T-helper 17 cell (primary cell): Measurements from ENCODE around the gene BCDIN3D. TPM values are rescaled to one million over a fixed set of nuclear protein-coding genes. Genes with fewer than 3 reads are reported as not detected.

Source experiments
- ATAC-seq: fragments of 150-1000 bp; cut with Tn5 transposase; 2 replicates; pipeline ENCODE4 v1.10.0; 2021; ENCODE audit warnings: mild to moderate bottlenecking, moderate library complexity
- DNase-seq, 3 donors: peaks; one replicate each; pipeline versions ENCODE4 v3.0.0 to v3.0.0-alpha.2; 2020 to 2021
- H3K9me3 ChIP-seq: one replicate; pipeline ENCODE4 v1.7.0; 2013; ENCODE audit warnings: low read length, mild to moderate bottlenecking; ENCODE audit not compliant: control insufficient read depth, poor library complexity, severe bottlenecking
- H3K27ac Mint-ChIP-seq: one replicate; pipeline ENCODE4 v1.8.0; 2022; ENCODE audit warnings: mild to moderate bottlenecking, moderate library complexity, mixed read lengths
- H3K27me3 Mint-ChIP-seq: one replicate; pipeline ENCODE4 v1.8.0; 2022; ENCODE audit warnings: mixed read lengths
- H3K36me3 Mint-ChIP-seq: one replicate; pipeline ENCODE4 v1.8.0; 2022; ENCODE audit warnings: low read depth, mixed read lengths
- H3K4me1 Mint-ChIP-seq: one replicate; pipeline ENCODE4 v1.8.0; 2022; ENCODE audit warnings: mild to moderate bottlenecking, mixed read lengths
- H3K4me3 Mint-ChIP-seq: one replicate; pipeline ENCODE4 v1.8.0; 2022; ENCODE audit warnings: mild to moderate bottlenecking, moderate library complexity, mixed read lengths
- total RNA-seq, 4 donors: library from RNA in 2 of 4; stranded (reverse) in 2 of 4; gene quantifications; one replicate each; pipeline ENCODE4 v1.2.3 and lab custom pipeline; 2022 to 2026

BCDIN3D gene
- total RNA-seq: 1 to 10 TPM; 3.6 to 4.9 TPM
- total RNA-seq (lab: John Stamatoyannopoulos, UW): 5.3 to 21.8 reads per million in 2 donors

GRCh38 chr12:49842519-49843352 lies at the start of gene BCDIN3D:
Gene BCDIN3D, minus strand, starts transcription at chr12:49843106. Its CDS starts 19 bp downstream, at chr12:49843087.
- H3K36me3 Mint-ChIP-seq: no peaks in the 10 kb centered on the region
- no peaks in the 10 kb centered on the region for H3K27me3 Mint-ChIP-seq
- DNase-seq (peak; percentile 86 to 90 (median 89)), ATAC-seq (peak; percentile 94)
- H3K9me3 ChIP-seq: no peaks in the 10 kb centered on the region
- H3K4me3 Mint-ChIP-seq: peak within 1 kb of the TSS; percentile 92
- H3K4me1 Mint-ChIP-seq: peaks cover 30% of the 10 kb centered on the region
- peak within 1 kb of the TSS; percentile 95 for H3K27ac Mint-ChIP-seq

GRCh38 chr12:49892084-49892731 lies 49.3 kb upstream of the BCDIN3D start:
- no peak for DNase-seq
- H3K9me3 ChIP-seq: no peaks in the 10 kb centered on the region
- Mint-ChIP-seq H3K4me1 (peaks cover 4% of the 10 kb centered on the region), H3K4me3 (no peak overlapping the region), H3K36me3 (no peaks in the 10 kb centered on the region), H3K27me3 (peaks cover 35% of the 10 kb centered on the region), H3K27ac (no peak overlapping the region)
- ATAC-seq: no peak

GRCh38 chr12:49891476-49891875 lies 48.6 kb upstream of the BCDIN3D start:
- Mint-ChIP-seq H3K27me3 (peaks cover 39% of the 10 kb centered on the region), H3K4me3 (no peak overlapping the region), H3K27ac (no peak overlapping the region), H3K36me3 (peaks cover 2% of the 10 kb centered on the region), H3K4me1 (peaks cover 4% of the 10 kb centered on the region)
- DNase-seq (no peak), ATAC-seq (no peak)
- no peaks in the 10 kb centered on the region for H3K9me3 ChIP-seq

- Mint-ChIP-seq H3K27ac (no peak overlapping the region), H3K4me3 (no peak overlapping the region), H3K36me3 (peaks cover 2% of the 10 kb centered on the region), H3K27me3 (peaks cover 34% of the 10 kb centered on the region), H3K4me1 (peaks cover 4% of the 10 kb centered on the region)
- DNase-seq: no peak
- no peak for ATAC-seq
- no peaks in the 10 kb centered on the region for H3K9me3 ChIP-seq
These were observed 48.1 kb upstream of the BCDIN3D start for GRCh38 chr12:49891012-49891411.

GRCh38 chr12:49890096-49890461 lies 47.2 kb upstream of the BCDIN3D start:
- H3K4me3 Mint-ChIP-seq: peak overlapping the region; percentile 15
- H3K27me3 Mint-ChIP-seq: peaks cover 41% of the 10 kb centered on the region
- H3K9me3 ChIP-seq: no peaks in the 10 kb centered on the region
- DNase-seq (no peak), ATAC-seq (no peak)
- peaks cover 2% of the 10 kb centered on the region for H3K36me3 Mint-ChIP-seq
- peaks cover 4% of the 10 kb centered on the region for H3K4me1 Mint-ChIP-seq
- H3K27ac Mint-ChIP-seq: no peak overlapping the region

- Mint-ChIP-seq H3K4me1 (peaks cover 4% of the 10 kb centered on the region), H3K27me3 (peaks cover 41% of the 10 kb centered on the region), H3K4me3 (no peak overlapping the region), H3K27ac (no peak overlapping the region), H3K36me3 (peaks cover 2% of the 10 kb centered on the region)
- H3K9me3 ChIP-seq: no peaks in the 10 kb centered on the region
- ATAC-seq (no peak), DNase-seq (no peak)
These were observed 46.6 kb upstream of the BCDIN3D start for GRCh38 chr12:49889361-49890095.

- Mint-ChIP-seq H3K4me3 (peak overlapping the region; percentile 36), H3K27me3 (peaks cover 43% of the 10 kb centered on the region), H3K27ac (no peak overlapping the region), H3K36me3 (peaks cover 2% of the 10 kb centered on the region), H3K4me1 (peaks cover 4% of the 10 kb centered on the region)
- no peaks in the 10 kb centered on the region for H3K9me3 ChIP-seq
- ATAC-seq (peak; percentile 18), DNase-seq (no peak)
These were observed 45.7 kb upstream of the BCDIN3D start for GRCh38 chr12:49888461-49889151.

GRCh38 chr12:49887536-49888401 lies 44.9 kb upstream of the BCDIN3D start:
- H3K27ac Mint-ChIP-seq: no peak overlapping the region
- no peak for ATAC-seq
- no peaks in the 10 kb centered on the region for H3K9me3 ChIP-seq
- no peak for DNase-seq
- H3K4me3 Mint-ChIP-seq: no peak overlapping the region
- H3K36me3 Mint-ChIP-seq: peaks cover 2% of the 10 kb centered on the region
- H3K4me1 Mint-ChIP-seq: peaks cover 4% of the 10 kb centered on the region
- H3K27me3 Mint-ChIP-seq: peaks cover 40% of the 10 kb centered on the region

- Mint-ChIP-seq H3K4me3 (no peak overlapping the region), H3K4me1 (peaks cover 3% of the 10 kb centered on the region), H3K36me3 (peaks cover 2% of the 10 kb centered on the region), H3K27me3 (peaks cover 33% of the 10 kb centered on the region), H3K27ac (no peak overlapping the region)
- H3K9me3 ChIP-seq: no peaks in the 10 kb centered on the region
- DNase-seq (no peak), ATAC-seq (no peak)
These were observed 44.2 kb upstream of the BCDIN3D start for GRCh38 chr12:49887091-49887490.

GRCh38 chr12:49885663-49886461 lies 43.0 kb upstream of the BCDIN3D start:
- Mint-ChIP-seq H3K27me3 (peaks cover 31% of the 10 kb centered on the region), H3K4me3 (no peak overlapping the region), H3K27ac (no peak overlapping the region), H3K36me3 (peaks cover 2% of the 10 kb centered on the region), H3K4me1 (peaks cover 3% of the 10 kb centered on the region)
- no peaks in the 10 kb centered on the region for H3K9me3 ChIP-seq
- ATAC-seq (no peak), DNase-seq (no peak)

- H3K4me1 Mint-ChIP-seq: peaks cover 7% of the 10 kb centered on the region
- peaks cover 2% of the 10 kb centered on the region for H3K36me3 Mint-ChIP-seq
- no peaks in the 10 kb centered on the region for H3K9me3 ChIP-seq
- H3K27me3 Mint-ChIP-seq: peaks cover 25% of the 10 kb centered on the region
- H3K4me3 Mint-ChIP-seq: no peak overlapping the region
- no peak overlapping the region for H3K27ac Mint-ChIP-seq
- DNase-seq: no peak
- no peak for ATAC-seq
These were observed 42.2 kb upstream of the BCDIN3D start for GRCh38 chr12:49885118-49885517.
